GM12878 (cell line): ENCODE results near the gene SYNPO2L. TPM values are rescaled to one million over a fixed set of nuclear protein-coding genes. Genes with fewer than 3 reads are reported as not detected.

Source experiments
- ATAC-seq: fragments of 200-7000 bp; cut with Tn5 transposase; 3 replicates; pipeline ENCODE4 v1.9.1; 2020; ENCODE audit warnings: mild to moderate bottlenecking, moderate library complexity
- BruUV-seq: library from RNA; stranded (reverse); fragments of 400-500 nt; replicated peaks from 2 replicates; lab custom pipeline; 2021; lab: Mats Ljungman, UMichigan
- CTCF ChIA-PET: fragments of 300-600 bp; sonication (Branson Sonifier 250); formaldehyde crosslinking; extraction: SDS; loops from one replicate; lab custom pipeline; 2021; ENCODE audit warnings: inconsistent platforms; lab: Yijun Ruan, JAX
- POLR2A ChIA-PET: fragments of 350-600 bp; formaldehyde crosslinking; extraction: SDS; loops from one replicate; lab custom pipeline; 2021; ENCODE audit warnings: inconsistent platforms; lab: Charles Lee
- RAD21 ChIA-PET: fragments of 300-600 bp; sonication (Branson Sonifier 250); formaldehyde crosslinking; loops from one replicate; lab custom pipeline; 2023; ENCODE audit warnings: antibody characterized with exemption; ENCODE audit not compliant: unreplicated experiment; lab: Charles Lee
- SMC1A ChIA-PET: fragments of 300-600 bp; sonication (Branson Sonifier 250); formaldehyde crosslinking; loops from one replicate; lab custom pipeline; 2023; ENCODE audit not compliant: unreplicated experiment, uncharacterized antibody; lab: Charles Lee
- DNase-seq: peaks from one replicate; pipeline ENCODE4 v3.0.0-alpha.2; 2011; ENCODE audit warnings: low read depth, low spot score
- FAIRE-seq: peaks from 3 replicates; lab custom pipeline; 2011; peaks lifted over from hg19 to GRCh38; lab: Jason Lieb, UNC
- H2AFZ ChIP-seq: 2 replicates; pipeline ENCODE4 v1.6.0; 2011; ENCODE audit warnings: low read depth, low read length, control low read depth; ENCODE audit not compliant: control insufficient read depth
- H3K27ac ChIP-seq: 2 replicates; pipeline ENCODE4 v1.5.1; 2011; ENCODE audit warnings: control low read depth; ENCODE audit not compliant: control insufficient read depth, insufficient read depth
- H3K27me3 ChIP-seq, 2 experiments: replicated peaks in 1 of 2; 2 replicates each; pipeline versions ENCODE4 v1.6.0 to v1.6.1; 2011; ENCODE audit warnings: low read length in 1 of 2; ENCODE audit not compliant: control insufficient read depth in 2 of 2, insufficient read depth in 2 of 2
- H3K36me3 ChIP-seq, 2 experiments: 2 replicates each; pipeline ENCODE4 v1.5.1; 2011; ENCODE audit warnings: low read length in 1 of 2; ENCODE audit not compliant: control insufficient read depth in 2 of 2, insufficient read depth in 2 of 2
- H3K4me1 ChIP-seq: 2 replicates; pipeline ENCODE4 v1.6.1; 2011; ENCODE audit warnings: mild to moderate bottlenecking, low read length, moderate library complexity, mixed read lengths; ENCODE audit not compliant: control insufficient read depth, insufficient read depth
- H3K4me2 ChIP-seq: 2 replicates; pipeline ENCODE4 v1.6.0; 2011; ENCODE audit warnings: control low read depth; ENCODE audit not compliant: control insufficient read depth, insufficient read depth
- H3K4me3 ChIP-seq: fragments of 200-600 bp; sonication (generic); 2 replicates; pipeline ENCODE4 v1.5.1; 2016
- H3K79me2 ChIP-seq: 2 replicates; pipeline ENCODE4 v1.6.0; 2011; ENCODE audit warnings: low read length; ENCODE audit not compliant: control insufficient read depth, insufficient read depth
- H3K9ac ChIP-seq: 2 replicates; pipeline ENCODE4 v1.8.0; 2011; ENCODE audit warnings: low read length, control low read depth, mixed read lengths; ENCODE audit not compliant: control insufficient read depth, insufficient read depth
- H3K9me3 ChIP-seq: replicated peaks from 3 replicates; pipeline ENCODE4 v1.5.1; 2011; ENCODE audit warnings: mild to moderate bottlenecking, low read length; ENCODE audit not compliant: control insufficient read depth, insufficient read depth
- H4K20me1 ChIP-seq: 2 replicates; pipeline ENCODE4 v1.6.0; 2011; ENCODE audit not compliant: control insufficient read depth, insufficient read depth
- CBFB ChIP-seq: IDR thresholded peaks from 2 replicates; pipeline ENCODE4 v1.6.1; 2016; ENCODE audit warnings: antibody characterized with exemption, low read depth
- CREM ChIP-seq: IDR thresholded peaks from 2 replicates; pipeline ENCODE4 v1.6.1; 2014; ENCODE audit warnings: antibody characterized with exemption, low read depth
- JUNB ChIP-seq: IDR thresholded peaks from 2 replicates; pipeline ENCODE4 v1.6.1; 2016; ENCODE audit warnings: antibody characterized with exemption, mild to moderate bottlenecking
- JUND ChIP-seq: IDR thresholded peaks from 2 replicates; pipeline ENCODE4 v1.6.1; 2012; ENCODE audit warnings: low read depth, mild to moderate bottlenecking, low read length, improper control_type of control experiment, moderate library complexity
- MEF2B ChIP-seq: fragments of 450-650 bp; IDR thresholded peaks from 2 replicates; pipeline ENCODE4 v1.6.1; 2018; ENCODE audit warnings: mild to moderate bottlenecking, moderate library complexity; ENCODE audit not compliant: partially characterized antibody, poor library complexity, severe bottlenecking
- MYB ChIP-seq: fragments of 150-350 bp; IDR thresholded peaks from 2 replicates; pipeline ENCODE4 v1.6.1; 2014; ENCODE audit warnings: mild to moderate bottlenecking, low read depth, low read length, borderline replicate concordance
- NFYA ChIP-seq: IDR thresholded peaks from 2 replicates; pipeline ENCODE4 v1.6.1; 2011; ENCODE audit warnings: low read depth, mild to moderate bottlenecking, low read length, improper control_type of control experiment, borderline replicate concordance
- SPI1 ChIP-seq: IDR thresholded peaks from 2 replicates; pipeline ENCODE4 v1.6.1; 2011; ENCODE audit warnings: low read depth, mild to moderate bottlenecking, low read length, moderate library complexity, borderline replicate concordance; ENCODE audit not compliant: insufficient read depth
- SREBF2 ChIP-seq: IDR thresholded peaks from 2 replicates; pipeline ENCODE4 v1.6.1; 2012; ENCODE audit warnings: mild to moderate bottlenecking, low read length
- TAF1 ChIP-seq: IDR thresholded peaks from 2 replicates; pipeline ENCODE4 v1.6.1; 2011; ENCODE audit warnings: mild to moderate bottlenecking, low read depth, low read length, borderline replicate concordance
- TBL1XR1 ChIP-seq: IDR thresholded peaks from 2 replicates; pipeline ENCODE4 v1.6.1; 2012; ENCODE audit warnings: low read depth, low read length, improper control_type of control experiment
- whole genome bisulfite sequencing: methylation state at CpG from one replicate; pipeline ENCODE4 v1.1.6; 2016; ENCODE audit warnings: low lambda C conversion rate; ENCODE audit not compliant: insufficient replicate concordance, insufficient coverage; ENCODE audit errors: missing lambda C conversion rate; 5-methylcytosine and 5-hydroxymethylcytosine counted together
- in situ Hi-C: fragments of 300-500 bp; cut with MboI; formaldehyde crosslinking; loops from 9 replicates; pipeline ENCODE4 v1.14.3; 2018; ENCODE audit warnings: mixed read lengths
- intact Hi-C: fragments of 100-400 bp; cut with micrococcal nuclease; formaldehyde crosslinking; loops from one replicate; pipeline ENCODE4 v1.14.2; 2022; ENCODE audit not compliant: unreplicated experiment
- polyA plus RNA-seq, 11 experiments: library from polyadenylated mRNA; depleted of rRNA in 4 of 11; unstranded in 6 of 11; stranded (reverse) in 5 of 11; fragments of >200 nt; fragmentation: Nextera tagmentation in 4 of 11; fragmentation: Illumina TruSeq in 1 of 11; extraction: Ambion mirVana in 4 of 11; extraction: Trizol in 1 of 11; gene quantifications; 1 replicate in 1 of 11; 2 replicates in 10 of 11; pipeline versions ENCODE4 v1.2.1 to v1.2.3, GENCODE V29; 2011 to 2016; ENCODE audit warnings: inconsistent platforms in 2 of 11, missing spikeins in 2 of 11, low read depth in 1 of 11
- total RNA-seq, 4 experiments: library from RNA; depleted of rRNA in 3 of 4; stranded (reverse); fragments of >200 nt in 3 of 4; fragmentation: Illumina TruSeq in 1 of 4; extraction: Trizol in 1 of 4; gene quantifications; 2 replicates each; pipeline versions ENCODE4 v1.2.1 to v1.2.3, GENCODE V29; 2013 to 2021

The SYNPO2L gene
- total and polyA plus RNA-seq, 10 of the 15 experiments (the other 5 are each of a cell fraction or from before 2014, with no cell fraction given): 0.01 to 2.3 (median 0.59) TPM

GRCh38 chr10:73645251-73645650, 10.6 kb downstream of the SYNPO2L start:
- Histone ChIP-seq H3K27ac (0 out of 2 replicates have a peak overlapping the region, but pooled peaks have one; percentile 3), H2AFZ (peak overlapping the region; percentile 1), H3K9ac (no peak overlapping the region), H4K20me1 (no peaks in the 10 kb centered on the region), H3K9me3 (no peaks in the 10 kb centered on the region), H3K27me3 (no peaks in the 10 kb centered on the region), H3K79me2 (no peaks in the 10 kb centered on the region), H3K36me3 (no peaks in the 10 kb centered on the region), H3K4me2 (no peak overlapping the region), H3K4me1 (peaks cover 25% of the 10 kb centered on the region), H3K4me3 (no peak overlapping the region)
- in situ Hi-C loops: no loop called here
- intact Hi-C loops: no loop called here
- peak; percentile 3; the same call in 1 of the 2 replicates for TF ChIP-seq SPI1
- TF ChIP-seq SREBF2: no peak
- TF ChIP-seq TBL1XR1: no peak
- no peak for TF ChIP-seq CREM
- no peak for TF ChIP-seq MYB
- TF ChIP-seq TAF1: no peak
- 0 out of 2 replicates have a peak, but pooled peaks have one; percentile 6 for TF ChIP-seq JUNB
- no peak for TF ChIP-seq MEF2B
- TF ChIP-seq JUND: no peak
- TF ChIP-seq NFYA: no peak
- 0 out of 2 replicates have a peak, but pooled peaks have one; percentile 30 for TF ChIP-seq CBFB
- 17% methylated on average over 3 of the region's 3 CpGs for WGBS
- BruUV-seq: no TSS peak
- ChIA-PET SMC1A (interaction anchor here (1.0 to 5.6 kb wide), 15 partner anchors 9 to 382 kb away, joined by 3 to 134 read pairs (median 8); partner anchors contain the start of genes PPP3CB and SYNPO2L), CTCF (interaction anchor here (0.6 to 5.2 kb wide), 16 partner anchors 10 to 382 kb away, joined by 3 to 163 read pairs (median 6); no protein-coding TSS in a partner anchor), RAD21 (interaction anchor here (0.8 to 5.4 kb wide), 6 partner anchors 9 to 234 kb away, joined by 3 to 96 read pairs (median 8); partner anchors contain the start of gene SYNPO2L), POLR2A (interaction anchor here (1.0 to 1.6 kb wide), 3 partner anchors 102 to 159 kb away, joined by 3 to 4 read pairs (median 3); no protein-coding TSS in a partner anchor)
- FAIRE-seq (no peak), ATAC-seq (0 out of 3 replicates have a peak, but pooled peaks have one; percentile 6), DNase-seq (no peak)
